Loucy (cell line): ENCODE results near the gene SNX22.

Source experiments
- EZH2phosphoT487 ChIP-seq: fragments of 200-600 bp; IDR thresholded peaks from 2 replicates; pipeline ENCODE4 v1.6.1; 2018; ENCODE audit warnings: antibody characterized with exemption, mild to moderate bottlenecking, moderate library complexity, borderline replicate concordance
- TF ChIP-seq, protein P1 (sequence below): fragments of 200-600 bp; sonication (generic); conservative IDR thresholded peaks from 2 replicates; pipeline ENCODE4 v1.5.1; 2014; ENCODE audit warnings: mild to moderate bottlenecking, antibody characterized with exemption, low read length

DNA sequence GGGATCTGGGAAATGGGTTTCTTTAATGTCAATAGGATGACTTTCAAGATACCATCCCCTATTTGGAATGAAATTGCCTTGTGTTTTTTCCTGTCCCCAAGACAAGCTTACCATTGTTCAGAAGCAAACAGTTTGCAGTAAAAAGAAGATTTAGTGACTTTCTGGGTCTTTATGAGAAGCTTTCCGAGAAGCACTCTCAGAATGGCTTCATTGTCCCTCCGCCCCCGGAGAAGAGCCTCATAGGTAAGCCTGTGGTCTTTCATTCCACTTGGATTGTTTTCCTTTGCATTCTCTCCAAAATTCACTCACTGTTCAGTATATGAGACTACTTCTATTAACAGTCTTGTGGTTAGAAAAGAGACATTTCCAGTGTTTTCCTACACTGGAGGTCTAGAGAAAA lies 25.6 kb upstream of the SNX22 start:
- TF ChIP-seq, protein P1, sequence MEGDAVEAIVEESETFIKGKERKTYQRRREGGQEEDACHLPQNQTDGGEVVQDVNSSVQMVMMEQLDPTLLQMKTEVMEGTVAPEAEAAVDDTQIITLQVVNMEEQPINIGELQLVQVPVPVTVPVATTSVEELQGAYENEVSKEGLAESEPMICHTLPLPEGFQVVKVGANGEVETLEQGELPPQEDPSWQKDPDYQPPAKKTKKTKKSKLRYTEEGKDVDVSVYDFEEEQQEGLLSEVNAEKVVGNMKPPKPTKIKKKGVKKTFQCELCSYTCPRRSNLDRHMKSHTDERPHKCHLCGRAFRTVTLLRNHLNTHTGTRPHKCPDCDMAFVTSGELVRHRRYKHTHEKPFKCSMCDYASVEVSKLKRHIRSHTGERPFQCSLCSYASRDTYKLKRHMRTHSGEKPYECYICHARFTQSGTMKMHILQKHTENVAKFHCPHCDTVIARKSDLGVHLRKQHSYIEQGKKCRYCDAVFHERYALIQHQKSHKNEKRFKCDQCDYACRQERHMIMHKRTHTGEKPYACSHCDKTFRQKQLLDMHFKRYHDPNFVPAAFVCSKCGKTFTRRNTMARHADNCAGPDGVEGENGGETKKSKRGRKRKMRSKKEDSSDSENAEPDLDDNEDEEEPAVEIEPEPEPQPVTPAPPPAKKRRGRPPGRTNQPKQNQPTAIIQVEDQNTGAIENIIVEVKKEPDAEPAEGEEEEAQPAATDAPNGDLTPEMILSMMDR, result no peak
- TF ChIP-seq EZH2phosphoT487, result no peak
